Mesodermal cell (in vitro differentiated cells): ENCODE measurements around the gene ASIC2.

Experiments used
- H3K27ac ChIP-seq: 2 replicates; pipeline ENCODE4 v1.7.0; 2013; ENCODE audit warnings: mild to moderate bottlenecking, low read depth, low read length, moderate library complexity; ENCODE audit not compliant: severe bottlenecking
- H3K36me3 ChIP-seq: 2 replicates; pipeline ENCODE4 v1.7.1; 2013; ENCODE audit warnings: mild to moderate bottlenecking, low read length, moderate library complexity; ENCODE audit not compliant: control insufficient read depth, insufficient read depth
- H3K4me1 ChIP-seq: one replicate; pipeline ENCODE4 v1.7.1; 2013; ENCODE audit warnings: mild to moderate bottlenecking, low read length; ENCODE audit not compliant: insufficient read depth, control insufficient read depth, poor library complexity, severe bottlenecking
- H3K4me3 ChIP-seq: 2 replicates; pipeline ENCODE4 v1.7.0; 2013; ENCODE audit warnings: low read length, control low read depth, mild to moderate bottlenecking; ENCODE audit not compliant: insufficient read depth, poor library complexity, severe bottlenecking; ENCODE audit errors: extremely low read depth
- H3K9me3 ChIP-seq: 2 replicates; pipeline ENCODE4 v1.7.1; 2013; ENCODE audit warnings: mild to moderate bottlenecking, low read length, moderate library complexity; ENCODE audit not compliant: control insufficient read depth
- WGBS, 2 experiments: methylation state at CpG; one replicate each; pipeline ENCODE4 v1.1.5; 2013; ENCODE audit warnings: missing lambda C conversion rate in 2 of 2; ENCODE audit not compliant: insufficient coverage in 2 of 2; 5-methylcytosine and 5-hydroxymethylcytosine counted together

ASIC2 gene

GRCh38 chr17:33072421-33073161 lies 220.5 kb downstream of the ASIC2 start:
- Histone ChIP-seq H3K9me3 (no peaks in the 10 kb centered on the region), H3K36me3 (no peaks in the 10 kb centered on the region), H3K27ac (no peak overlapping the region), H3K4me3 (no peak overlapping the region), H3K4me1 (no peaks in the 10 kb centered on the region)
- WGBS, 2 experiments, result 85 to 87% methylated on average over 8 to 11 of the region's 12 CpGs

GRCh38 chr17:33071656-33072055 lies 221.4 kb downstream of the ASIC2 start:
- no peak overlapping the region for H3K4me3 ChIP-seq
- H3K36me3 ChIP-seq, result no peaks in the 10 kb centered on the region
- H3K27ac ChIP-seq, result no peak overlapping the region
- H3K4me1 ChIP-seq, result no peaks in the 10 kb centered on the region
- H3K9me3 ChIP-seq, result no peaks in the 10 kb centered on the region

GRCh38 chr17:33057564-33057963 lies 235.5 kb downstream of the ASIC2 start:
- no peaks in the 10 kb centered on the region for H3K4me1 ChIP-seq
- 81% methylated on average over 2 of the region's 2 CpGs; no CpG with 5 or more reads in 1 of the 2 experiments for WGBS, 2 experiments
- no peak overlapping the region for H3K27ac ChIP-seq
- H3K4me3 ChIP-seq, result no peak overlapping the region
- no peaks in the 10 kb centered on the region for H3K9me3 ChIP-seq
- no peaks in the 10 kb centered on the region for H3K36me3 ChIP-seq

- Histone ChIP-seq H3K4me3 (no peak overlapping the region), H3K4me1 (no peaks in the 10 kb centered on the region)
- WGBS, 2 experiments, result 96 to 97% methylated on average over 2 to 3 of the region's 4 CpGs
Observed at GRCh38 chr17:33056399-33057146, 236.5 kb downstream of the ASIC2 start.

GRCh38 chr17:33055746-33056145 lies 237.3 kb downstream of the ASIC2 start:
- no peaks in the 10 kb centered on the region for H3K4me1 ChIP-seq
- H3K4me3 ChIP-seq, result no peak overlapping the region
- no peaks in the 10 kb centered on the region for H3K36me3 ChIP-seq
- WGBS, 2 experiments, result 94 to 100% methylated on average over 5 to 8 of the region's 9 CpGs
- no peaks in the 10 kb centered on the region for H3K9me3 ChIP-seq
- H3K27ac ChIP-seq, result no peak overlapping the region

More at GRCh38 chr17:33056399-33057146, 236.5 kb downstream of the ASIC2 start:
- no peaks in the 10 kb centered on the region for H3K9me3 ChIP-seq
- H3K36me3 ChIP-seq, result no peaks in the 10 kb centered on the region
- no peak overlapping the region for H3K27ac ChIP-seq

GRCh38 chr17:33055171-33055611 lies 237.9 kb downstream of the ASIC2 start:
- 80 to 84% methylated on average over 9 of the region's 9 CpGs for WGBS, 2 experiments
- Histone ChIP-seq H3K4me3 (no peak overlapping the region), H3K36me3 (no peaks in the 10 kb centered on the region), H3K4me1 (no peaks in the 10 kb centered on the region), H3K9me3 (no peaks in the 10 kb centered on the region), H3K27ac (no peak overlapping the region)

GRCh38 chr17:33054412-33054811 lies 238.7 kb downstream of the ASIC2 start:
- Histone ChIP-seq H3K27ac (no peak overlapping the region), H3K36me3 (no peaks in the 10 kb centered on the region), H3K4me3 (no peak overlapping the region), H3K9me3 (no peaks in the 10 kb centered on the region), H3K4me1 (no peaks in the 10 kb centered on the region)
- 92% methylated on average over 2 of the region's 5 CpGs; no CpG with 5 or more reads in 1 of the 2 experiments for WGBS, 2 experiments

- H3K27ac ChIP-seq, result no peak overlapping the region
- H3K9me3 ChIP-seq, result no peaks in the 10 kb centered on the region
- H3K36me3 ChIP-seq, result no peaks in the 10 kb centered on the region
- no peaks in the 10 kb centered on the region for H3K4me1 ChIP-seq
- no peak overlapping the region for H3K4me3 ChIP-seq
- 87 to 90% methylated on average over 2 of the region's 2 CpGs for WGBS, 2 experiments
Observed at GRCh38 chr17:33053676-33054075, 239.4 kb downstream of the ASIC2 start.

- no peak overlapping the region for H3K27ac ChIP-seq
- no peaks in the 10 kb centered on the region for H3K9me3 ChIP-seq
- H3K4me1 ChIP-seq, result no peaks in the 10 kb centered on the region
- no peak overlapping the region for H3K4me3 ChIP-seq
- H3K36me3 ChIP-seq, result no peaks in the 10 kb centered on the region
- 86 to 94% methylated on average over 2 of the region's 4 CpGs for WGBS, 2 experiments
Observed at GRCh38 chr17:33052856-33053255, 240.2 kb downstream of the ASIC2 start.

GRCh38 chr17:33050611-33051140 lies 242.4 kb downstream of the ASIC2 start:
- H3K9me3 ChIP-seq, result no peaks in the 10 kb centered on the region
- H3K4me1 ChIP-seq, result no peaks in the 10 kb centered on the region
- H3K27ac ChIP-seq, result no peak overlapping the region
- no peak overlapping the region for H3K4me3 ChIP-seq
- WGBS, 2 experiments, result no CpG with 5 or more reads among the region's 1 CpG
- no peaks in the 10 kb centered on the region for H3K36me3 ChIP-seq
